ENCODE results near the gene CCDC127.
"Not testable (repeated sequence)": the region's sequence is repeated elsewhere in the genome, so short reads cannot be mapped to it uniquely, and the experiment has no call there.

The CCDC127 gene

DNA sequence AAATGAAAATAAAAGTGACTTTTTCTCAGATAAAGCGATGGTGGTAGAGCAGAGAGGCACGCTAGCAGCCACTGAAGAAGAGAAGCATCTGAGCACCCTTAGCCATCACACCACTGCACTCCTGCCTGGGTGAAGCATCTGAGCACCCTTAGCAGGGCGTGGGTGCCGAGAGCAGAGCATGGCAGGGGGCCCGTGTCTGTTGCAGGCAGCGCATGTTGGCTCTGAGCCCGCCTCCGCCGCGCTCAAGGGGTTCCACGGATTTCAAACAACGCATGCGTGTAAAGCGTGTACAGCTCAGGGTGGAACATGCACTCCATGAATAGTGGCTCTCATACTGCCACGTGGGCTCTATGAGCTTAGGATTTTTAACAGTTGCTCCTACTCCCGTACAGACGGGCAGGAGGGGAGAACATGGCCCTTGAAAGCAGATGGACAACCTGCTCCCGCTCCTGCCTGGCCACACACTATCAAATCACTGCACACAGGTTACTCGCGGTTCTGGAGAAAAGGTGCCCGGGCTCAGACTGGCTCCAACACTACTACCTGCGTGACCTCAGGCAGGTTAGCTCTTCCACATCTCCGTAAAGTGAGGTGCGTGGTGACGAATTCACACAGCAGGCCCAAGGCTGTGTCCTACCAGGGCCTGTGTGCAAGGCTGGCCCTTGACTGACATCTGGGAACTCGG is 14.6 kb downstream of the CCDC127 start:
- DNase-seq: no peak

- no peak for DNase-seq
These were observed 16.3 kb downstream of the CCDC127 start for GRCh38 chr5:201672-202071.

- no peak for DNase-seq
These were observed 17.0 kb downstream of the CCDC127 start for GRCh38 chr5:200985-201384.

- DNase-seq: no peak
These were observed 17.9 kb downstream of the CCDC127 start for GRCh38 chr5:199950-200645.

- no peak for DNase-seq
These were observed 18.6 kb downstream of the CCDC127 start for GRCh38 chr5:199197-199949.

GRCh38 chr5:198516-199196 is 19.3 kb downstream of the CCDC127 start:
- DNase-seq: no peak

DNA sequence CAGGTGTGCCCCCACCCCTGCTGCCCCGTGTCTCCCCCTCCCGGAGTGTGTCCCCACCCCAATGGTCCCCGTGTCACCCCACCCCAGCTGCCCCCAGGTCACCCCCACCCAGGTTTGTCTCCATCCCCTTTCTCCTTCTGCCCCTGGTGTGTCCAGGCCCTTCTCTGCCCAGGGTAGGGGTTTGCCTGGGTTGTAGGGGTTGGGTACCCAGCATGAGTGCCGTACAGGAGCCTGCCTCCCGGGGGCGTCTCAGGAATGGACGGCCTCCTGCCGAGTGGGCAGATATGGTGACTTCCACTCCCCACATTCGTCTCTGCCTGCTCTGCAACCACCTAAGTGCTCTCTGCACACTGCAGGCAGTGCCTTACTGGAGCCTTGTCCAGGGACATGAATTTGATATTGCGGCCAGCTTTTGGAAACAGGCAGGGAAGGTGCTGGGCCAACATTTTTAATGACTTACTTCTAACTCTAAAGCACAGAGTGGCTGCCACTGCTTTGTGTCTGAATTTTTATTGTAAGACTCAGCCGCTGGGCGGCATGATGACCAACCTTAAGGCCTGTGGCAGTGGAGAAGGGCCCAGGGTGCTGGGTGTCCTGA is 20.0 kb downstream of the CCDC127 start:
- DNase-seq: no peak

DNA sequence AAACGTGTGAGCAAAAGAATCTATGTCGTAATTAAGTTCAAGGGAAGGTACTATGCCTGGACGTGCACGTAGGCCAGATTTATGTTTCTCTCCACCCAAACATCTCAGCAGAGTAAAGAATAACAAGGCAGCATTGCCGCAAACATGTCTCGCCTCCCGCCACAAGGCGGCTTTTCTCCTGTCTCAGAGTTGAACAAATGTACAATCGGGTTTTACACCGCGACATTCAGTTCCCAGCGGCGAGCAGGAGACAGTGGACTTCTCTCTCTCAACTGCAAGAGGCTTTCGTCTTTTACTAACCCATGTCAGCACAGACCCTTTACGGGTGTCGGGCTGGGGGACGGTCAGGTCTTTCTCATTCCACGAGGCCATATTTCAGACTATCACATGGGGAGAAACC is 20.9 kb downstream of the CCDC127 start:
- not testable (repeated sequence) for DNase-seq

- DNase-seq: no peak
These were observed 21.6 kb downstream of the CCDC127 start for GRCh38 chr5:196350-196749.

GRCh38 chr5:195401-196160 is 22.4 kb downstream of the CCDC127 start:
- no peak for DNase-seq

- DNase-seq: no peak
These were observed 23.2 kb downstream of the CCDC127 start for GRCh38 chr5:194603-195209.

DNA sequence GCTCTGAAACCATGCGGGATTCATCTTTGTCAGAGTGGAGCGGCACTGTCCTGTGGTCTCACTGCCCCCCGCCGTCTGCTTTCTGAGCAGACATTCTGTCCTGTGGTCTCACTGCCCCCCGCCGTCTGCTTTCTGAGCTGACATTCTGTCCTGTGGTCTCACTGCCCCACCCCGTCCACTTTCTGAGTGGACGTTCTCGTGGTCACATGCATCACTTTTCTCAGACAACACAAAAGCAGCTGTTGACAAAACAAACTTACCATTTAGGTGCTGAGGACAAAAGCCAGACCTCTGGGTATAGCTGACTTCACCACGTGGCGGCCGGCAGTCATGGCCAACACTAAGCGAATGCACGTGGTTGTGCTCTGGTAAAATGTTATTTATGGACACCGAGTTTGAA is 23.9 kb downstream of the CCDC127 start:
- DNase-seq: no peak

DNA sequence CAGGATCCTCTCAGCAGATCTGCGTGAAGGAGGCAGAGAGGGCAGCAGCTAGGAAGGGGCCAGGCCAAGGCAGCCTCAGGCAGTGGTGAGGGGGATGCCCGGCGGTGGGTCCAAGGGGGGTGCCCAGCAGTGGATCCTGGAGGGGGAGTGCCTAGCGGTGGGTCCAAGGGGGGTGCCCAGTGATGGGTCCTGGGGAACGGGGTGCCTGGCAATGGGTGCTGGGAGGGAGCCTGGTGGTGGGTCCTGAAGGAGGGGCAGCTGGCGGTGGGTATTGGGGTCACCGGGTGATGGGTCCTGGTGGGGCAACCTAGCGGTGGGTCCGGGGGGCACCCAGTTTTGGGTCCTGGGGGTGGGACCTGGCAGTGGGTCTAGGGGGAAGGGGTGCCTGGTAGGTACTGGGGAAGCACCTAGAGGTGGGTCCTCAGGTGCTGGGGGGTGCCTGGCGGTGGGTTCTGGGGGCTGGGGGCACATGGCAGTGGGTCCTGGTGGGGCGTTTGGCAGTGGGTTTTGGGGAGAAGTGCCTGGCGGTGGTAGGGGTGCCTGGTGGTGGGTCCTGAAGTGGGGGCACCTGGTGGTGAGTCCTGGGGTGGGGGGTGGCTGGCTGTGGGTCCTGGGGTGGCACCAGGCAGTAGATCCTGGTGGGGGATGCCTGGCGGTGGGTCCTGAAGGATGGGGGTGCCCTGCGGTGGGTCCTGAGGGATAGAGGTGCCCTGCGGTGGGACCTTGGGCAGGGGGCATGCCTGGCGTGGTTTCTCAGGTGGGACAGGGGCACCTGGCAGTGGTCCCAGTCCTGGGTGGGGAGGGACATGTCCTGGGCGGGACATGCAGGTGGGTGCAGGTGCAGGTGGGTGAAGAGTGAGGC is 24.8 kb downstream of the CCDC127 start:
- DNase-seq: no peak

DNA sequence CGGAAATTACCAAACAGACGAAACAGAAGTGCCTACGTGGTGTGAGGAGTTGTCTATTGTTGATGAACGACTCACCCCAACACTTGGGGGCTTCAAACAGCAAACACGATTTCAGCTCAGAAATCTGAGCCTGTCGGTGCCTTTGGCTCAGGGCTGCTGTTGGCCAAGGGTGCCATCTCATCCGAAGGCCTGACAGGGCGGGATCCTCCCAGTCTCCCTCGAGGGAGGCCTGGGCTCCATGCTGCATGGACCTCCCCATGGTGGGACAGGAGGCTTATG is 25.3 kb downstream of the CCDC127 start:
- no peak for DNase-seq

DNA sequence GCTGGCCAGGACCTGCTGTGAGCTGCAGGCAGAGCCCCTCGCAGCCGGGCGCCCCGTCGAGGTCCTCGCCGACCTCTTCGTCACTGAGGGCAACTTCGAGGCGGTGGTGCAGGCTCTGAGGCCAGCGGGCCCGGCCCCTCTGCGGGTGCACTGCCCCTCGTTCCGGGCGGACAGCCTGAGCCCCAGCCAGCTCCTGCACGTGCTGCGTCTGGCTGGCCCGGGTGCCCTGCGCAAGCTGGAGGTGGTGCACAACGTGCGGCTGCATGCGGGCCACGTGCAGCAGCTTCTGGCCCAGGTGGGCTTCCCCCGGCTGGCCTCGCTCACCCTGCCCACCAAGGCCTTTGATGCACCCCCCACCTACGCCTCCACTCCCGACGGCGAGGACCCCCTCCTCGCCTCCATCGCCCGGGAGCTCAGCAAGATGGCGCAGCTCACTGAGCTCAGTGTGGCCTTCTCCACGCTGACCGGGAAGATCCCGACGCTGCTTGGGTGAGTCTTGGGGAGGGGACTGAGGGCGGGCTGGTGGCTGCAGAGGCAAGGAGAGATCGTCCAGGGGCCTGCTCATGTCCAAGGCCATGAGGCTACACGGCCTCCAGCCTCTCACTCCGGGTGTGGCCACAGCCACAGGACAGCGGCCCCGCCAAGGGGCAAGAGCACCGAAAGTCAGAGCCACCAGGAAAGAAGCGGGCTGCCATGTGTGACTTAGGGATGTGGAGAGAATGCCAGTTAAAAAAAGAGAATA is 25.8 kb downstream of the CCDC127 start:
- no peak for DNase-seq

GRCh38 chr5:191036-191948 is 26.7 kb downstream of the CCDC127 start, which contains the start of gene LRRC14B:
Gene LRRC14B, plus strand, starts transcription at chr5:191495. Its CDS starts 44 bp downstream, at chr5:191539.
- DNase-seq: peak; percentile 34

GRCh38 chr5:190366-191035 is 27.5 kb downstream of the CCDC127 start:
- DNase-seq: no peak

DNA sequence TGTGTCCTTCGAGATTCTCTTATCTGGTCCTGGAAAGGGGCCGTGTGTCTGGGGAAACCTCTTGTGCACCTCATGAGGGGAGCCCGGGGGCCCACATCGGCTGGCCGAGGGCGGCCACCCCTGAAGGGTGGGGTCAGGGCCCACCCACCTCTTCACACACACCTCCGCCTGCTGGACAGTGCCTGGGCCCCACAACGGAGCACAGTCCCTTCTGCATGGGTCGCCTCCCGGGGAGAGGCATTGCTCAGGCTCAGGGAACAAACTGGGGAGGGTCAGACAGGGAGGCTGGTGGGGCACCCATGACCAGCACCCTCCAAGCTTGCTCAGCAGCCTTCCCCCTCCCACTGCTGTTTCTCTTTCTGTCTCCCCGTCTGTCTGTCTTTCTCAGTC is 28.0 kb downstream of the CCDC127 start:
- DNase-seq: no peak

All from NCI-H1694 (cell line).